PC-3 (cell line): ENCODE measurements around the gene TMEFF2. TPM values are rescaled to one million over a fixed set of nuclear protein-coding genes. Genes with fewer than 3 reads are reported as not detected.
A peak's percentile ranks its signal among the peaks of the same experiment; 100 is the strongest.

ENCODE experiments used
- ATAC-seq: fragments of 200-7000 bp; cut with Tn5 transposase; 2 replicates; pipeline ENCODE4 v1.9.1; 2020; ENCODE audit warnings: mild to moderate bottlenecking, moderate library complexity
- BruUV-seq: library from RNA; stranded (reverse); fragments of 400-500 nt; replicated peaks from 2 replicates; lab custom pipeline; 2021; lab: Mats Ljungman, UMichigan
- CTCF ChIA-PET: fragments of 300-600 bp; sonication (Branson Sonifier 250); formaldehyde crosslinking; loops from one replicate; lab custom pipeline; 2022; ENCODE audit warnings: antibody characterized with exemption; lab: Charles Lee
- POLR2A ChIA-PET: fragments of 300-600 bp; sonication (Branson Sonifier 250); formaldehyde crosslinking; loops from one replicate; lab custom pipeline; 2022; ENCODE audit warnings: antibody characterized with exemption; ENCODE audit not compliant: unreplicated experiment; lab: Charles Lee
- DNase-seq: peaks from one replicate; pipeline ENCODE4 v3.0.0-alpha.2; 2015
- H2AFZ ChIP-seq: fragments of 300-600 bp; sonication (generic); 2 replicates; pipeline ENCODE4 v1.6.0; 2016; ENCODE audit warnings: antibody characterized with exemption, low read length
- H3F3A ChIP-seq: fragments of 300-600 bp; sonication (generic); one replicate; pipeline ENCODE4 v1.6.0; 2017; ENCODE audit warnings: antibody characterized with exemption, low read length, control low read depth, mild to moderate bottlenecking; ENCODE audit not compliant: unreplicated experiment
- H3K27ac ChIP-seq: fragments of 300-600 bp; sonication (generic); 2 replicates; pipeline ENCODE4 v1.5.1; 2016; ENCODE audit warnings: mild to moderate bottlenecking, low read length
- H3K27me3 ChIP-seq: fragments of 300-600 bp; sonication (generic); 2 replicates; pipeline ENCODE4 v1.6.1; 2016; ENCODE audit warnings: low read length, mixed read lengths
- H3K36me3 ChIP-seq: fragments of 300-600 bp; sonication (generic); 2 replicates; pipeline ENCODE4 v1.6.1; 2016; ENCODE audit warnings: low read depth, mixed run types, low read length, mixed read lengths
- H3K4me1 ChIP-seq: fragments of 300-600 bp; sonication (generic); 2 replicates; pipeline ENCODE4 v1.5.1; 2016; ENCODE audit warnings: low read length; ENCODE audit not compliant: insufficient read depth
- H3K4me2 ChIP-seq: fragments of 300-600 bp; sonication (generic); 2 replicates; pipeline ENCODE4 v1.6.0; 2016; ENCODE audit warnings: low read length
- H3K4me3 ChIP-seq: fragments of 300-600 bp; sonication (generic); 2 replicates; pipeline ENCODE4 v1.5.1; 2016; ENCODE audit warnings: mild to moderate bottlenecking, low read length, mixed read lengths
- H3K79me2 ChIP-seq: fragments of 300-600 bp; sonication (generic); 2 replicates; pipeline ENCODE4 v1.6.1; 2017; ENCODE audit warnings: low read length, mixed read lengths
- H3K9ac ChIP-seq: fragments of 300-600 bp; sonication (generic); 2 replicates; pipeline ENCODE4 v1.6.0; 2016; ENCODE audit warnings: mild to moderate bottlenecking, low read length
- H3K9me2 ChIP-seq: fragments of 300-600 bp; sonication (generic); replicated peaks from 2 replicates; pipeline ENCODE4 v1.6.1; 2016; ENCODE audit warnings: mixed run types, low read length, mixed read lengths
- H3K9me3 ChIP-seq: fragments of 300-600 bp; sonication (generic); 2 replicates; pipeline ENCODE4 v1.6.1; 2016; ENCODE audit warnings: low read length, mixed read lengths
- H4K20me1 ChIP-seq: fragments of 300-600 bp; sonication (generic); 2 replicates; pipeline ENCODE4 v1.6.1; 2016; ENCODE audit warnings: low read length, mixed read lengths
- EZH2 ChIP-seq: fragments of 300-600 bp; sonication (generic); IDR thresholded peaks from one replicate; pipeline ENCODE4 v1.6.1; 2017; ENCODE audit warnings: antibody characterized with exemption, mild to moderate bottlenecking, low read length; ENCODE audit not compliant: unreplicated experiment
- EZH2phosphoT487 ChIP-seq: fragments of 300-600 bp; sonication (generic); IDR thresholded peaks from 2 replicates; pipeline ENCODE4 v1.6.1; 2018; ENCODE audit warnings: mild to moderate bottlenecking, antibody characterized with exemption, low read length, borderline replicate concordance
- intact Hi-C: fragments of 100-400 bp; cut with micrococcal nuclease; formaldehyde crosslinking; loops from 2 replicates; pipeline ENCODE4 v1.9.0; 2023
- total RNA-seq: library from RNA; depleted of rRNA; stranded (reverse); fragments of >200 nt; gene quantifications from 2 replicates; pipeline ENCODE4 v1.2.3, GENCODE V29; 2014
- TF ChIP-seq, protein P1 (sequence below): fragments of 300-600 bp; sonication (generic); conservative IDR thresholded peaks from 2 replicates; pipeline ENCODE4 v1.5.1; 2017; ENCODE audit warnings: antibody characterized with exemption, low read depth, mild to moderate bottlenecking, low read length

TMEFF2 gene
- total RNA-seq, 1 experiment from 2014 or later = not detected

DNA sequence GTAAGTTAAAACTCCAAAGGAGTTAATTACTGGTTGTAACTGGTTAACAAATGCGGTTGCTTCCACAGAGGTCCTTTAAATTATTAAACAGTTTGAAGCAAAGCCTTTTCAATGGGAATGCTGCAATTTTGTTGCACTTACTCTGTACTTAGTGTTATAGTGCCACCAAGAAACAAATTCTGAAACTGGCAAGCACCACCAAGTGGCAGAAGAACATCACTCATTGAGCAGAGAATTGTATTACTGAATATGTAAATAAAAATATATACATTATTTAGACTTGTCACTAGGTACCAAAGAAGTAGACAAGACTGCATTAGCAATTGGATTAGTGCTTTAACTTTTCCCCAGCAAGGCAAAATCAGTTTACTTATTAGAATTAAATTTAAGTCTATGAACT, 2.6 kb upstream of the TMEFF2 start:
- Histone ChIP-seq H3K36me3 (no peaks in the 10 kb centered on the region), H3K9me3 (no peaks in the 10 kb centered on the region), H3K9ac (no peak overlapping the region), H3K9me2 (no peaks in the 10 kb centered on the region), H2AFZ (no peak overlapping the region), H3K79me2 (no peaks in the 10 kb centered on the region), H4K20me1 (no peaks in the 10 kb centered on the region), H3K4me1 (peaks cover 3% of the 10 kb centered on the region; the same call in 1 of the 2 replicates), H3K27ac (no peak overlapping the region), H3K27me3 (peaks cover 61% of the 10 kb centered on the region), H3K4me3 (no peak overlapping the region), H3K4me2 (no peak overlapping the region), H3F3A (no peaks in the 10 kb centered on the region)
- ChIA-PET CTCF (no interaction called here), POLR2A (no interaction called here)
- no peak for ATAC-seq
- DNase-seq = peak; percentile 56
- TF ChIP-seq, protein P1, sequence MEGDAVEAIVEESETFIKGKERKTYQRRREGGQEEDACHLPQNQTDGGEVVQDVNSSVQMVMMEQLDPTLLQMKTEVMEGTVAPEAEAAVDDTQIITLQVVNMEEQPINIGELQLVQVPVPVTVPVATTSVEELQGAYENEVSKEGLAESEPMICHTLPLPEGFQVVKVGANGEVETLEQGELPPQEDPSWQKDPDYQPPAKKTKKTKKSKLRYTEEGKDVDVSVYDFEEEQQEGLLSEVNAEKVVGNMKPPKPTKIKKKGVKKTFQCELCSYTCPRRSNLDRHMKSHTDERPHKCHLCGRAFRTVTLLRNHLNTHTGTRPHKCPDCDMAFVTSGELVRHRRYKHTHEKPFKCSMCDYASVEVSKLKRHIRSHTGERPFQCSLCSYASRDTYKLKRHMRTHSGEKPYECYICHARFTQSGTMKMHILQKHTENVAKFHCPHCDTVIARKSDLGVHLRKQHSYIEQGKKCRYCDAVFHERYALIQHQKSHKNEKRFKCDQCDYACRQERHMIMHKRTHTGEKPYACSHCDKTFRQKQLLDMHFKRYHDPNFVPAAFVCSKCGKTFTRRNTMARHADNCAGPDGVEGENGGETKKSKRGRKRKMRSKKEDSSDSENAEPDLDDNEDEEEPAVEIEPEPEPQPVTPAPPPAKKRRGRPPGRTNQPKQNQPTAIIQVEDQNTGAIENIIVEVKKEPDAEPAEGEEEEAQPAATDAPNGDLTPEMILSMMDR = peak; percentile 55
- no peak for TF ChIP-seq EZH2
- intact Hi-C loops = loop anchor here (1.0 to 10.0 kb wide), 4 partner anchors 89 to 545 kb away; no protein-coding TSS in a partner anchor
- BruUV-seq = no TSS peak

DNA sequence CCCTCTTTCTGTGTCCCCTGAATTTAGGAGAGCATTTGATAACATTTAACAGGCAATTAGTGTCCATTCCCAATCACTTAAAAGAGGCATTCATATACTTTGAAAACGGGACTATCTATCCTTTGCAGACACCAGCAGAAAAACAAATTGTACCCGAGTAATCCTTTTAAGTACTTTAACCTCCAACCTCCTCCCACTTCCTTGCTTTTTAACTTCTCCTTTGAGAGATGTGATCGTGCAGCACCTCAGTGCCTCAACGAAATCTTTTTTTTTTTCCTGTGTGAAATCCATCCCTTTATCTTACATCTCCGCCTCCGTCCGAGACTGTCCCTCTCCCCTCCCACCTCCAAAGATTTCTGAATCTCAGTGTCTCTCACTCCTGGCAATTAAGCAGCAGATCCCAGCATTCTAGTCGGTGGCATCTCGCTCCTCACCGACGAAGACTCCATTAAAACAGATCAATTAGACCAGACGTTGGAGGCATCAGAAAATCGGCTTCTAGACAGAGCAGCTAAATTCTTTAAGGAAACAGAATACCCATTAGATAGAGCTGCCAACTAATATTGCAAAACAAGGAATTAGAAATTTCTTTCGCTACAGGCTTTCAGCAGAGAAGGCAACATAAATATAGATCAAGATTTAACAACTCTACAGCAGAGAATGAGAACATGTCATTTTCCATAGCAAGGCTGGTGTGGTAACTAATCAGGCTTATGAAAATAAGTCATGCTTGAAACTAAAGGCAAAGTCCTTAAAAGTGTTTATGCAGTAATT, 1.9 kb upstream of the TMEFF2 start:
- Histone ChIP-seq H3K9ac (no peak overlapping the region), H3K79me2 (no peaks in the 10 kb centered on the region), H3K4me1 (peaks cover 3% of the 10 kb centered on the region; the same call in 1 of the 2 replicates), H4K20me1 (no peaks in the 10 kb centered on the region), H3K27me3 (peaks cover 69% of the 10 kb centered on the region), H2AFZ (no peak overlapping the region), H3K9me2 (no peaks in the 10 kb centered on the region), H3K9me3 (no peaks in the 10 kb centered on the region), H3K36me3 (no peaks in the 10 kb centered on the region), H3F3A (no peaks in the 10 kb centered on the region), H3K4me2 (peak overlapping the region; percentile 78), H3K27ac (no peak overlapping the region), H3K4me3 (peak overlapping the region; percentile 64; the same call in 1 of the 2 replicates)
- DNase-seq (no peak), ATAC-seq (no peak)
- TF ChIP-seq EZH2phosphoT487 = no peak
- TF ChIP-seq EZH2 = peak; percentile 3
- TF ChIP-seq, protein P1 = no peak
- ChIA-PET POLR2A (no interaction called here), CTCF (interaction anchor here (1.0 kb wide), 1 partner anchor 327 kb away, joined by 3 read pairs; no protein-coding TSS in a partner anchor)
- intact Hi-C loops = loop anchor here (1.0 to 10.0 kb wide), 4 partner anchors 90 to 546 kb away; no protein-coding TSS in a partner anchor
- no TSS peak for BruUV-seq
